ENCODE measurements around the gene SF3A2. TPM values are rescaled to one million over a fixed set of nuclear protein-coding genes. Genes with fewer than 3 reads are reported as not detected.

SF3A2 gene
- total and polyA plus RNA-seq, 4 donors = 2.2 to 32.0 (median 13.2) TPM

DNA sequence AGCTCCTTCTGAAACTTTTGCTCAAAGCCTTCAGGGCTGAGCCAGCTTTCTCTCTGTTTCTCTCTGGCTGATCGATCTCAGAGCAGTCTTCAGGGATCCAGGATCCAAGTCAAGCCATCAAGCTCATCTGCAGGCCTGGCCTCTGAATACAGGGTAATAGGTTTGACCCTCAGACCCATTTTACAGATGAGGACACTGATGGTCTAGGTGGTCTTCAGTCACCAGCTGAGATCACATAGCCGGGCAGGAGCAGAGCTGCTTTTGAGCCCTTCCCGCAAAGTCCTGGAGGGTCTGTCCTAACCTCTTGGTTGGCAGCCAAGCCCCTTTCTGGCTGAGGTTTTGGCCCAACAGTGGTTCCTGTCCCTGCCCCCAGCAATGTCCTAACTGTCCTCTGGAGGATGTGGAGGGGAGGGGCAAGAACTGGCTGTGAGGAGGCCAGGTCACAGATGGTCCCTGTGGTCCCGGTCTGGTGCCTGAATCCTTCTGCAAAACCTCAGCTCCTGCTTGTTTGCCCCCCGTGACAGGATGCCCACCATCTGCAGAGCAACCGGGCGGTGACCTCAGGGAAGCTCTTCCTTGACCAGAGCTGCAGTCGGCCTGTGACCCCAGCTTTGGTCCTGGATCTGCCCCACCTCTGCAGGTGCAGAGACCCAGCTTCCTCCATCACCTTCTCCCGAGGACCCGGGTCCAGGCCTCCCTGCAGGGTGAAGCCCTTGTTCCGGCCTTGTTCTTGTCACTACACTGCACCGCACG, 51.1 kb downstream of the SF3A2 start:
- peaks cover 0 to 3% (median 0%) of the 10 kb centered on the region in 4 donors for H3K27me3 ChIP-seq (ENCODE audit: control insufficient read depth in 4 of 4, insufficient read depth in 4 of 4, low read length in 3 of 4)
- H3K36me3 ChIP-seq (ENCODE audit: control insufficient read depth in 4 of 4, insufficient read depth in 3 of 4, low read depth in 1 of 4, low read length in 3 of 4) = no peaks in the 10 kb centered on the region
- WGBS = 65% methylated on average over 13 of the region's 13 CpGs
- TF ChIP-seq JUND (IDR thresholded peaks at IDR 0.05) = no peak
- TF ChIP-seq RXRA (IDR thresholded peaks at IDR 0.05) = no peak
- no peak for TF ChIP-seq SP1 (IDR thresholded peaks at IDR 0.05)
- TF ChIP-seq HNF4A (conservative IDR thresholded peaks at IDR 0.05) = no peak
- no peak for TF ChIP-seq GABPA (IDR thresholded peaks at IDR 0.05 in 1 of 2, conservative IDR thresholded peaks at IDR 0.05 in 1 of 2)
- DNase-seq (ENCODE audit: low spot score) = no peak
- peaks cover 0 to 20% (median 11%) of the 10 kb centered on the region in 4 donors for H3K4me1 ChIP-seq (ENCODE audit: control insufficient read depth in 4 of 4, insufficient read depth in 4 of 4, low read length in 3 of 4)
- H3K9me3 ChIP-seq (ENCODE audit: control insufficient read depth in 4 of 4, low read length in 3 of 4) = no peaks in the 10 kb centered on the region
- H3K27ac ChIP-seq (ENCODE audit: low read depth in 1 of 2, low read length in 2 of 2) = peak overlapping the region in 1 of 2 donors; percentile 12
- H3K4me3 ChIP-seq (ENCODE audit: low read depth in 1 of 3, low read length in 3 of 3) = no peak overlapping the region
- H3K9ac ChIP-seq (ENCODE audit: low read depth in 1 of 2, low read length in 2 of 2) = no peak overlapping the region

DNA sequence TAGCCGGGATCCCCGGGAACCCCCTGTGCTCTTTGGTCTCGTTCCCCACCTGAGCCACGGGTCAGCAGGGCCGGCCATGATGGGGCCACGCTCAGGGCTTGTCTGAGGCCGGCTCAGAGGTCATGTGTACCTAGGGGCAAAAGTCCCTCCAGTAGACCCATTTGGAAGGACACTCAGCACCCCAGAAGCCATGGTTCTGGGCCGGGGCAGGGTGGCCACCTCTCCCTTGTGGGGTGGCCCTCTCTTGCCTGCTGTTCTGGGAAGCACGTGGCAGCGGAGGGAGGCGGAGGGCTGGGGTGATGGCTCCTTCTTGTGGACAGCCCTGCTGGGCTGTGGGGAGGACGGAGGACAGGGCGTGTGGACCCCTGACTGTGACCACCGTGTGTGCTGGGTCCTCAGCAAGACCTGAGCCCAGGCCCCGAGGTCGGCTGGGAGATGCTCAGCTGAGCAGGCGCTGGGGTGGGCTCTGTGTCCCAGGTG, 51.8 kb downstream of the SF3A2 start:
- Histone ChIP-seq H3K4me3 (ENCODE audit: low read depth in 1 of 3, low read length in 3 of 3) (no peak overlapping the region), H3K9ac (ENCODE audit: low read depth in 1 of 2, low read length in 2 of 2) (no peak overlapping the region), H3K9me3 (ENCODE audit: control insufficient read depth in 4 of 4, low read length in 3 of 4) (no peaks in the 10 kb centered on the region), H3K27ac (ENCODE audit: low read depth in 1 of 2, low read length in 2 of 2) (peak overlapping the region in 1 of 2 donors; percentile 12), H3K36me3 (ENCODE audit: control insufficient read depth in 4 of 4, insufficient read depth in 3 of 4, low read depth in 1 of 4, low read length in 3 of 4) (no peaks in the 10 kb centered on the region), H3K27me3 (ENCODE audit: control insufficient read depth in 4 of 4, insufficient read depth in 4 of 4, low read length in 3 of 4) (peaks cover 0 to 3% (median 0%) of the 10 kb centered on the region in 4 donors), H3K4me1 (ENCODE audit: control insufficient read depth in 4 of 4, insufficient read depth in 4 of 4, low read length in 3 of 4) (peaks cover 0 to 20% (median 11%) of the 10 kb centered on the region in 4 donors)
- 55% methylated on average over 17 of the region's 17 CpGs for WGBS
- DNase-seq (ENCODE audit: low spot score) = no peak
- TF ChIP-seq, protein P1, sequence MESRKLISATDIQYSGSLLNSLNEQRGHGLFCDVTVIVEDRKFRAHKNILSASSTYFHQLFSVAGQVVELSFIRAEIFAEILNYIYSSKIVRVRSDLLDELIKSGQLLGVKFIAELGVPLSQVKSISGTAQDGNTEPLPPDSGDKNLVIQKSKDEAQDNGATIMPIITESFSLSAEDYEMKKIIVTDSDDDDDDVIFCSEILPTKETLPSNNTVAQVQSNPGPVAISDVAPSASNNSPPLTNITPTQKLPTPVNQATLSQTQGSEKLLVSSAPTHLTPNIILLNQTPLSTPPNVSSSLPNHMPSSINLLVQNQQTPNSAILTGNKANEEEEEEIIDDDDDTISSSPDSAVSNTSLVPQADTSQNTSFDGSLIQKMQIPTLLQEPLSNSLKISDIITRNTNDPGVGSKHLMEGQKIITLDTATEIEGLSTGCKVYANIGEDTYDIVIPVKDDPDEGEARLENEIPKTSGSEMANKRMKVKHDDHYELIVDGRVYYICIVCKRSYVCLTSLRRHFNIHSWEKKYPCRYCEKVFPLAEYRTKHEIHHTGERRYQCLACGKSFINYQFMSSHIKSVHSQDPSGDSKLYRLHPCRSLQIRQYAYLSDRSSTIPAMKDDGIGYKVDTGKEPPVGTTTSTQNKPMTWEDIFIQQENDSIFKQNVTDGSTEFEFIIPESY (IDR thresholded peaks at IDR 0.05) = no peak
- TF ChIP-seq FOXA1 (IDR thresholded peaks at IDR 0.05) (no peak), EGR1 (IDR thresholded peaks at IDR 0.05; ENCODE audit: low read depth in 2 of 2) (no peak), HNF4A (conservative IDR thresholded peaks at IDR 0.05) (no peak), RXRA (IDR thresholded peaks at IDR 0.05) (no peak), JUND (IDR thresholded peaks at IDR 0.05) (no peak), RAD21 (IDR thresholded peaks at IDR 0.05) (no peak), MAX (IDR thresholded peaks at IDR 0.05) (no peak), YY1 (IDR thresholded peaks at IDR 0.05) (no peak), CTCF (IDR thresholded peaks at IDR 0.05; ENCODE audit: low read depth, low read length, missing input control) (no peak), NR2F2 (IDR thresholded peaks at IDR 0.05) (no peak), ATF3 (IDR thresholded peaks at IDR 0.05) (no peak), FOXA2 (IDR thresholded peaks at IDR 0.05) (no peak), TAF1 (conservative IDR thresholded peaks at IDR 0.05) (no peak), HNF4G (IDR thresholded peaks at IDR 0.05) (no peak), GABPA (IDR thresholded peaks at IDR 0.05 in 1 of 2, conservative IDR thresholded peaks at IDR 0.05 in 1 of 2) (no peak), SP1 (IDR thresholded peaks at IDR 0.05) (no peak)
- TF ChIP-seq, protein P2, sequence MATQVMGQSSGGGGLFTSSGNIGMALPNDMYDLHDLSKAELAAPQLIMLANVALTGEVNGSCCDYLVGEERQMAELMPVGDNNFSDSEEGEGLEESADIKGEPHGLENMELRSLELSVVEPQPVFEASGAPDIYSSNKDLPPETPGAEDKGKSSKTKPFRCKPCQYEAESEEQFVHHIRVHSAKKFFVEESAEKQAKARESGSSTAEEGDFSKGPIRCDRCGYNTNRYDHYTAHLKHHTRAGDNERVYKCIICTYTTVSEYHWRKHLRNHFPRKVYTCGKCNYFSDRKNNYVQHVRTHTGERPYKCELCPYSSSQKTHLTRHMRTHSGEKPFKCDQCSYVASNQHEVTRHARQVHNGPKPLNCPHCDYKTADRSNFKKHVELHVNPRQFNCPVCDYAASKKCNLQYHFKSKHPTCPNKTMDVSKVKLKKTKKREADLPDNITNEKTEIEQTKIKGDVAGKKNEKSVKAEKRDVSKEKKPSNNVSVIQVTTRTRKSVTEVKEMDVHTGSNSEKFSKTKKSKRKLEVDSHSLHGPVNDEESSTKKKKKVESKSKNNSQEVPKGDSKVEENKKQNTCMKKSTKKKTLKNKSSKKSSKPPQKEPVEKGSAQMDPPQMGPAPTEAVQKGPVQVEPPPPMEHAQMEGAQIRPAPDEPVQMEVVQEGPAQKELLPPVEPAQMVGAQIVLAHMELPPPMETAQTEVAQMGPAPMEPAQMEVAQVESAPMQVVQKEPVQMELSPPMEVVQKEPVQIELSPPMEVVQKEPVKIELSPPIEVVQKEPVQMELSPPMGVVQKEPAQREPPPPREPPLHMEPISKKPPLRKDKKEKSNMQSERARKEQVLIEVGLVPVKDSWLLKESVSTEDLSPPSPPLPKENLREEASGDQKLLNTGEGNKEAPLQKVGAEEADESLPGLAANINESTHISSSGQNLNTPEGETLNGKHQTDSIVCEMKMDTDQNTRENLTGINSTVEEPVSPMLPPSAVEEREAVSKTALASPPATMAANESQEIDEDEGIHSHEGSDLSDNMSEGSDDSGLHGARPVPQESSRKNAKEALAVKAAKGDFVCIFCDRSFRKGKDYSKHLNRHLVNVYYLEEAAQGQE (IDR thresholded peaks at IDR 0.05) = no peak
